ENCODE measurements around the gene GATD1.

Gene GATD1

GRCh38 chr11:721247-721740 lies 56.0 kb downstream of the GATD1 start:
- Histone ChIP-seq H3K27me3 (ENCODE audit: control insufficient read depth in 1 of 2, insufficient read depth in 2 of 2, low read length in 2 of 2) (peaks cover 4 to 6% of the 10 kb centered on the region in 2 donors), H3K9ac (ENCODE audit: low read depth in 1 of 2, low read length in 2 of 2) (no peak overlapping the region), H3K27ac (ENCODE audit: low read depth, low read length) (no peak overlapping the region), H3K9me3 (ENCODE audit: control insufficient read depth in 1 of 2, low read length in 2 of 2) (no peaks in the 10 kb centered on the region), H3K4me3 (ENCODE audit: low read depth in 1 of 2, low read length in 2 of 2) (peak overlapping the region in 1 of 2 donors; percentile 32), H3K4me1 (ENCODE audit: control insufficient read depth in 1 of 2, insufficient read depth in 2 of 2, low read length in 2 of 2) (peaks cover 27 to 30% of the 10 kb centered on the region in 2 donors), H3K36me3 (ENCODE audit: control insufficient read depth in 1 of 2, insufficient read depth in 2 of 2, low read length in 2 of 2) (peaks cover 0 to 19% of the 10 kb centered on the region in 2 donors)

- Histone ChIP-seq H3K4me3 (ENCODE audit: low read depth in 1 of 2, low read length in 2 of 2) (no peak overlapping the region), H3K36me3 (ENCODE audit: control insufficient read depth in 1 of 2, insufficient read depth in 2 of 2, low read length in 2 of 2) (peaks cover 0 to 19% of the 10 kb centered on the region in 2 donors), H3K9me3 (ENCODE audit: control insufficient read depth in 1 of 2, low read length in 2 of 2) (no peaks in the 10 kb centered on the region), H3K27me3 (ENCODE audit: control insufficient read depth in 1 of 2, insufficient read depth in 2 of 2, low read length in 2 of 2) (peaks cover 4 to 6% of the 10 kb centered on the region in 2 donors), H3K27ac (ENCODE audit: low read depth, low read length) (no peak overlapping the region), H3K9ac (ENCODE audit: low read depth in 1 of 2, low read length in 2 of 2) (no peak overlapping the region), H3K4me1 (ENCODE audit: control insufficient read depth in 1 of 2, insufficient read depth in 2 of 2, low read length in 2 of 2) (peaks cover 27 to 30% of the 10 kb centered on the region in 2 donors)
These were observed 56.5 kb downstream of the GATD1 start for GRCh38 chr11:720642-721246.

- Histone ChIP-seq H3K27ac (ENCODE audit: low read depth, low read length) (no peak overlapping the region), H3K36me3 (ENCODE audit: control insufficient read depth in 1 of 2, insufficient read depth in 2 of 2, low read length in 2 of 2) (peaks cover 0 to 19% of the 10 kb centered on the region in 2 donors), H3K27me3 (ENCODE audit: control insufficient read depth in 1 of 2, insufficient read depth in 2 of 2, low read length in 2 of 2) (peaks cover 4 to 6% of the 10 kb centered on the region in 2 donors), H3K9me3 (ENCODE audit: control insufficient read depth in 1 of 2, low read length in 2 of 2) (no peaks in the 10 kb centered on the region), H3K9ac (ENCODE audit: low read depth in 1 of 2, low read length in 2 of 2) (no peak overlapping the region), H3K4me1 (ENCODE audit: control insufficient read depth in 1 of 2, insufficient read depth in 2 of 2, low read length in 2 of 2) (peaks cover 23 to 24% of the 10 kb centered on the region in 2 donors), H3K4me3 (ENCODE audit: low read depth in 1 of 2, low read length in 2 of 2) (no peak overlapping the region)
These were observed 57.2 kb downstream of the GATD1 start for GRCh38 chr11:720017-720641.

- no peak overlapping the region for H3K27ac ChIP-seq (ENCODE audit: low read depth, low read length)
- peaks cover 17% of the 10 kb centered on the region in 2 donors for H3K4me1 ChIP-seq (ENCODE audit: control insufficient read depth in 1 of 2, insufficient read depth in 2 of 2, low read length in 2 of 2)
- H3K27me3 ChIP-seq (ENCODE audit: control insufficient read depth in 1 of 2, insufficient read depth in 2 of 2, low read length in 2 of 2): peaks cover 4 to 6% of the 10 kb centered on the region in 2 donors
- H3K4me3 ChIP-seq (ENCODE audit: low read depth in 1 of 2, low read length in 2 of 2): no peak overlapping the region
- H3K9ac ChIP-seq (ENCODE audit: low read depth in 1 of 2, low read length in 2 of 2): no peak overlapping the region
- H3K9me3 ChIP-seq (ENCODE audit: control insufficient read depth in 1 of 2, low read length in 2 of 2): no peaks in the 10 kb centered on the region
- H3K36me3 ChIP-seq (ENCODE audit: control insufficient read depth in 1 of 2, insufficient read depth in 2 of 2, low read length in 2 of 2): peaks cover 0 to 16% of the 10 kb centered on the region in 2 donors
These were observed 57.9 kb downstream of the GATD1 start for GRCh38 chr11:719214-720016.

Measured in duodenal mucosa (tissue), 2 donors.